ENCODE data around the gene FARP1.
A peak's percentile ranks its signal among the peaks of the same experiment; 100 is the strongest.
"Not testable (repeated sequence)": the region's sequence is repeated elsewhere in the genome, so short reads cannot be mapped to it uniquely, and the experiment has no call there.

FARP1 gene

GRCh38 chr13:98396071-98396710, 253.3 kb downstream of the FARP1 start:
- DNase-seq (ENCODE audit: low spot score), result no peak

DNA sequence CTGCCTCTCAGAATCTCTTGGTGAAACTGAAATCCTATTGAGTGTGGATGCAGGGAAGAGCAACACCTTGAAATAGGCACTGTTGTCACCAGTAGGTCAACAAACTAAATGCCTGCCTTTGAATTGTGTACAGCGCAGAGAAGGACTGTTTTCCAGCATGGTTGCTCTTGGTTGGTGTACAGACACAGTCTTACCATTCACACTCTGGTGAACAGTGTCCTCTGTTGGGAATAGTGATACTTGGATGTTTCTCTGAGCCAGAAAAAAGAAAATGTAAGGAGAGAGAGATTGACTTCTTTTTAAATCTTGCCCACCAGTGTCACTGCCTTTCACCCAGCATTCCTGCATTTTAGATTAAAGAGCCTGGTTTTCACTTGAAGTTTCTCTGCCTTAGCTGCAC, 254.3 kb downstream of the FARP1 start:
- no peak for DNase-seq (ENCODE audit: low spot score)

- no peak for DNase-seq (ENCODE audit: low spot score)
These were observed 255.0 kb downstream of the FARP1 start for GRCh38 chr13:98397861-98398260.

- DNase-seq (ENCODE audit: low spot score), result no peak
These were observed 255.7 kb downstream of the FARP1 start for GRCh38 chr13:98398581-98398980.

DNA sequence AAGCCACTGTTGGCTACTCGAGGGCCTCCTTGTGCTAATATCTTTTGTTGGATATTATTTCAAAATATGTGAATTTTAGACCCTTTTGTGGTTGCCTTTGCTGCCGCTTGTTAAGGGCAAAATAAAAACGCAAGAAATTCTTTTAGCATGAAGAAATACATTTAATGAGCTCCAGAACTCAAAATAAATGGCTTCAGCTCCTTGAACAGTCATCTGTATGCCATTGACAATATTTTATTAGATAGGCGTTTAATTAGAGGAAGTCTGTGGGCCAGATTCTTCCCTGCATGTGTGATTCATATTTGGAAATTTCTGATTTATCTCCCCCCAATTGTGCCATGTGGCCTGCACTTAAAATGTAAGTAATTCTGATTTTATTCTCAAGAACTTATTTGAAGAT, 256.9 kb downstream of the FARP1 start:
- no peak for DNase-seq (ENCODE audit: low spot score)

GRCh38 chr13:98401934-98402333, 259.0 kb downstream of the FARP1 start:
- DNase-seq (ENCODE audit: low spot score), result no peak

DNA sequence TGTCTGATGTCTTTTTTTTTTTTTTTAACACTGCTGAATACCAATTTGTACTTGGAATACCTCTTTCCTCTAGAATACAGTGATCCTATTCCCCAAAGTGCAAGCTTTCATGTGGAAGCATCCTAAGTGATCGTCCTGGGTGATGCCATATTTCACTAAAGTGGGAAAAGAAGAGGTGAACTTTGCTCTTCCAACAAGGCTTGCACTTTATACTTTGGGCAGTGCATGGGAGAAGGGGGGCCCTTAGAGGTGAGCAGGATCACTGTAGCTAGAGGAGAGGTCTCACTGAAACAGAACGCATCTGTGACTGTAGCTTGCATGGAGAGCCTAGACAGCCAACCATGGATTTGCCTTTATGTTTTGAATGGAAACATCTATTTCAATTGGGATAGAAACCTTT, 260.2 kb downstream of the FARP1 start:
- DNase-seq (ENCODE audit: low spot score), result no peak

GRCh38 chr13:98405107-98405571, 262.2 kb downstream of the FARP1 start:
- no peak for DNase-seq (ENCODE audit: low spot score)

DNA sequence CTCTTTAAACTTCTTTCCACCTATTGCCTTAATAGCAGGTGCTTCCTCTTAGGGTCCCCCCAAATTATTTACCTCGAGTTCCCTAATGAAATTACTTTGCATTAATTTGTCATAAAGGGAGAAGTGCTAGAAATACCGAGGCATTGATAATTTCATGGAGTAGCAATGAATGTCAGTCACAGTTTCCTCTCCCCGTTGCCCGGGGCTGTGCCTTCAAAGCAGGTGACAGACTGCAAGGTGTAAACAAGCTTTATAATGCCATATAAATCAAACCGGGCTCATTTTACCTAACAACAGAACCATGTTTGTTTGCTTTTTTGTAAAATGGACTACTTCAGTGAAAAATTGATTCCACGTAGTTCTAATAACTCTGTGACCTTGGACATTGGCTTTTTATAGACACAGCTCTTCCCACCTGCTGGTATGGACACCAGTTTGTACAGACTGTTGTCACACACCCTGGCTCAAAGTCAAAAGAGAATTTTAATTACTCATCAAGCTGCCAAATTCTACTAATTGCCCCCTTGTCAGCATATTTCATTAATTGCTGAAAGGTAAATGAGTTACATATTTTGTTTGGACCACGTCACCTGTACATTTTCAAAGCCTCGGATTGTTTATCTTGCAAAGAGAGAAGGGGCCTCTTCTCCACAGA, 262.9 kb downstream of the FARP1 start:
- DNase-seq (ENCODE audit: low spot score), result no peak

DNA sequence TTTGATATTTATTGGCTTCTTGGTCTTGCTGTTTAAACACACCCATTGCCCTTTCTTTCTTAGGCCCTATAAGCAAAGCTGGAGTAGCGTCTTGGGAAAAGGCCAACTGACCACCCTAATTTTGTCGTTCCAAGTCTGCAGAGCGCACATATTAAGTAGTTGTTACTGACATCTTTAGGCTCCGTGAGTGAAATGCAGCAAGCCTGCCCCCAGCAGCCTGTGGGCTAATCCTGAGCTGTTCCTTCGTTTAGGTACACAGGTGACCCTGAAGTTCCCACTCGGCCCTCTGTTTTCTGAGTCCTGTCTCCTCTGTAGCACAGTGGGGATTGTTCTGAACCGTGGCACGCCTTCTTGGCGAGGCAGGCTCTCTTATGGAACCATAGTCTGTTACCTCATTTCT, 263.5 kb downstream of the FARP1 start:
- no peak for DNase-seq (ENCODE audit: low spot score)

DNA sequence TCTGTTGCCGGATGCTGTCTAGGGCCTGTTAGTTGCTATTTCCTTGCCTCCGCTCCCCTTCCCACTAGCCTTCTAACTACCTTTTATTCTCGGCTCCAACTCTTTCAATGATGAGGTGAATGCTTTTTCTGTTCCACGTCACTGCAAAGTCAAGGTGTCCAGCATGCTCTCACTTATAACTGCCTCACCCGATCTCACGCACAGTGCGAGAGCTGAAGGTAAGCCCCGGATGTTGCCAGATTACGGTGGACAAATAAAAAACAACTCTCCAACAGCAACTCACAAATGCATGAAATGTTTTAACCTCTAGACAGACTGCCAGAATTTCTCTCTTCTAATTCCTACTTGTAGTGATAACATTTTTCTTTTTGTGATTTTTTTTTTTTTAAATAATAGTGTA, 264.1 kb downstream of the FARP1 start:
- DNase-seq (ENCODE audit: low spot score), result no peak

DNA sequence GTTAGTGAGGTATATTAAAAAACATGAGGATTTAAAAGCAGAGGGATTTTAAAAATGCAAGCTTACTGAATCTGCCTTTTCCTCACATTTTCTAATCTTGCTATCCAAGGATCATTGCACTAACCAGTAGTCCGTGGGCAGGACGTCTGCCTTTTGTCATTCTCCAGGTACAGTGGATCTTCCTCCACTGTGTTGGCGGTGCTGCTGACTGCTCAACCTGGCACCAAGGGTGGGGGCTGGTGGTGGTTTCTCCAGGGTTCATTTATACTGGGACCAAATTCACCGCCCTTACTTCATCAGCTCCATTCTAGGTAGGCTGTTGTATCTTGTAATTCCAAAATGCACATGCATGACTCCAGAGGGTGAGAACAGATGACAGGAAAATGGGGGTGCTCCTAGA, 264.7 kb downstream of the FARP1 start:
- no peak for DNase-seq (ENCODE audit: low spot score)

GRCh38 chr13:98409281-98409680, 266.4 kb downstream of the FARP1 start:
- no peak for DNase-seq (ENCODE audit: low spot score)

GRCh38 chr13:98410612-98411011, 267.7 kb downstream of the FARP1 start:
- no peak for DNase-seq (ENCODE audit: low spot score)

- DNase-seq (ENCODE audit: low spot score), result no peak
These were observed 268.1 kb downstream of the FARP1 start for GRCh38 chr13:98411013-98411412.

DNA sequence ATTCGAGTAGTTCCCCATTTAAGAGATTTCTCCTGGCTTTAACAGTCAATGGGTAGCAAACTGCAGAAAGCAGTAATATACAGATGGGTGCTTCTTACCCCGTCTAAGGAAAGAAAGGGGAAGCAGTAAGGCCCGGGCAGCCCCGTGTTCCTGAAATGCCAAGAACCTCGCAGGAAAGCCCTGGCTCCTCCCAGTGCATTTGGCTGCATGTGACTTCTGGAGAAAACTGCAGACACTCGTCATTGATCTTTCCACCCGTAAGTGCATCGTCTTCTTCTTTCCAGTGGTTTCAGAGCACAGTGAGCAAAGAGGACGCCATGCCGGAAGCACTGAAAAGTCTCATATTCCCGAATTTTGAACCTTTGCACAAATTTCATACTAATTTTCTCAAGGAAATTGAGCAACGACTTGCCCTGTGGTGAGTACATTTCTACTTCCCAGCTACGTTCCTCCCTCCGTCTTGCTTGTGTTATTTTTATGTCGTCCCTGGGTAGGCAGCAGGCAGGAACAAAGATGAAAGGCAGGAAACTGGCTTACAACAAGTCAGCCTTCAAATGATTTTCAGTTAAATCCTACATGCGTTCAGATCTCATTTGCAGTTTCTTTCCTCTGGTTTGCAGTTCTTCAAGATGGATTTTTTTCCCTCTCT, 268.8 kb downstream of the FARP1 start:
- no peak for DNase-seq (ENCODE audit: low spot score)

- not testable (repeated sequence) for DNase-seq (ENCODE audit: low spot score)
These were observed 270.4 kb downstream of the FARP1 start for GRCh38 chr13:98413278-98413677.

DNA sequence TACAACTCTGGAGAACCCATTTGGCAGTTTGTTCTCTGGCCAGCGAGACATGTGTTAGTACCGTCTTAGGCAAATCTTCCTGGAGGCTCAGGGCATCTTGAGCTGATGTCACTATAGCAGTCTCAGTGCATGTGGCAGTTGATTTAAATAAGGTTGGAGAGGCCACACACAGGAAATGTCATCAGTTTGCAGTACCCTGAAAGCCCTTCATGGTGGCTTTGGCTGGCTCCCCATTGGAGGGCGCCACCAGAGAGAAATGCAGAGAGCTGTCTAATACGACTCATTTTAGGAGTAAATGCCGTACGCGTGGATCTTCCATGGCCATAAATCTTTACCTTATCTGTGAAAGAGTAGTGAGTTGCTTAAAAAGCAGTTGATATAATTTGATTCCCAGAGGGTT, 270.9 kb downstream of the FARP1 start:
- DNase-seq (ENCODE audit: low spot score), result no peak

GRCh38 chr13:98415326-98416070, 272.6 kb downstream of the FARP1 start:
- no peak for DNase-seq (ENCODE audit: low spot score)

DNA sequence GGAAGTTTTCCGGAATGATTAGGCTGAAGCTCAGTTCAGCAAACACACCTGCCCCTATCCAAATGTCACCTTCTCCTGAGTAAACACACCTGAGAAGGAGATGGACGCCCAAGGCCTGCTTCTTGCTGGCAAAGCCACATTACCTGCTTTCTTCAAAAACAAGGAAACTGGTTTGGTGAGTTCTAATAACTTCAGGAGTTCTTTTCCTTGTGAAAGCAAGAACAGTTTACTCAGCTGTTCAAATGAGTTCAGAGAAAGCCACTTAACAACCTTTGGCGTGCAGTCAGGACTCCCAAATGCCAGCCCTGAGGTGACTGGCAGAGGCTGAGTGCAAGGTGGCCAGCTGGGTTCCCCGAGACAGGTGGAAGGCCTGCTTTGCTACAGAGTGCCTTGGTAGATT, 273.5 kb downstream of the FARP1 start:
- no peak for DNase-seq (ENCODE audit: low spot score)

DNA sequence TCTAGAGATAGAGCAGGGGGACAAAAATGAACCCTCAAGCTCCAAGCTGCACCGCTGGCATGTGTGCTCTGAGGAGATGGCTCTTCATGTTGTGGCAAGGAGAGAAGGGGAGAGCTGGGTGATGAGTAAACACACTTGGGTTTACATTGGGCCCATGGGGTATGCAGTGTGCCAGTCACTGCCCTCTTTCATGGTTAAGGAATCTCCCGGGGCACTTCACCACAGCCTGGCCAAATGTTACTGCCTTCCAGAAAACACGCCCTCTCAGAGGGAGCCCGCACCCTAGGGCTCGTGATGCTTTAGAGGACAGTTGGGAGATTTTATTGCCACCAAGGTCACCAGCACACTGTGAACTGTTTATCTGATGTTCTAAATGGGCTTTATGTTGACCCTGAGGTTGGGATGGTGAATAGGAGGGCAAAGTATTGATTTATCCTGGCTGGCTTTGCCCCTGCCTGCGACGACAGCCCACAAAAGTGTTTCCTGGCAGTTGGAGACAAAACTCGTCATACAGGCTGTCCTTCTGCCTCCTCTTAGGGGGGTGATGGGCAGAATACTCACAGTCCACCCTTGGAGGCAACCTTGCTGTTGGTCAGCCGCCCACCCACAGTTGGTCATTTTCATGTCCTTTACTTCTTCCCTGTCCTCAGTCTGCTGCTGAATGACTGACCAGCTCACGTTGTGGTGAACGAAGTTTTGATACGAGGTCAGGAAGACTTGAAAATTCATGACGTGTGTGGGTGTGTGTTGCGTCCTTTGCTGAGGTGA, 277.1 kb downstream of the FARP1 start:
- DNase-seq (ENCODE audit: low spot score), result no peak

GRCh38 chr13:98420554-98421175, 277.8 kb downstream of the FARP1 start:
- peak; percentile 60 for DNase-seq (ENCODE audit: low spot score)

All from COLO829 (cell line).